Ishikawa (cell line): ENCODE data around the gene NLGN1.

ENCODE experiments used
- CEBPB ChIP-seq: IDR thresholded peaks from 2 replicates; pipeline ENCODE4 v1.6.1; 2012
- CREB1 ChIP-seq: IDR thresholded peaks from 2 replicates; pipeline ENCODE4 v1.6.1; 2012; ENCODE audit warnings: low read depth
- EP300 ChIP-seq: IDR thresholded peaks from 2 replicates; pipeline ENCODE4 v1.6.1; 2012; ENCODE audit warnings: borderline replicate concordance
- FOXM1 ChIP-seq: IDR thresholded peaks from 2 replicates; pipeline ENCODE4 v1.6.1; 2012; ENCODE audit warnings: low read depth, borderline replicate concordance
- RAD21 ChIP-seq: IDR thresholded peaks from 2 replicates; pipeline ENCODE4 v1.6.1; 2012; ENCODE audit warnings: low read depth
- REST ChIP-seq: IDR thresholded peaks from 2 replicates; pipeline ENCODE4 v1.6.1; 2012; ENCODE audit warnings: low read depth, mild to moderate bottlenecking
- TAF1 ChIP-seq: IDR thresholded peaks from 2 replicates; pipeline ENCODE4 v1.6.1; 2012; ENCODE audit warnings: low read depth, mild to moderate bottlenecking
- TCF12 ChIP-seq: IDR thresholded peaks from 2 replicates; pipeline ENCODE4 v1.6.1; 2012; ENCODE audit warnings: low read depth
- TEAD4 ChIP-seq: IDR thresholded peaks from 2 replicates; pipeline ENCODE4 v1.6.1; 2012
- YY1 ChIP-seq: IDR thresholded peaks from 2 replicates; pipeline ENCODE4 v1.6.1; 2012; ENCODE audit warnings: low read depth
- TF ChIP-seq, protein P1 (sequence below): IDR thresholded peaks from 2 replicates; pipeline ENCODE4 v1.6.1; 2012
- TF ChIP-seq, protein P2 (sequence below): IDR thresholded peaks from 2 replicates; pipeline ENCODE4 v1.6.1; 2012

DNA sequence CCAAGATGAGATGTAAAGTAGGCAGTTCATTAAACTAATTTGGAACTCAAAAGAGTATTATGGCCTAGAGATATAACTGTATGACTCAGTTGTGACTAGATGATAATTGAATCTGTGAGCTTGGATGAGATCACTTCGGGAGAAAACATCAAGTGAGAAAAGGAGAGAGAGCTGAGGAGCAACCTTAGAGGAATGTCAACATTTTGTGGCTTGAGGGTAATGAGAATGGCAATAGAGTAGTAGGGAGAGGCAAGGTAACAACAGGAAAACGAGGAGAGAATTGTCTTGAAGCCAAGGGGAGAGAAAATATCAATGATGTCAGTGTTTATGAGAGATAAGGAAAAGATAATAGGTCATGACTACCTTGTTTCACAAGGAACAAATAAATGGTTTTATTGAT is 580.2 kb downstream of the NLGN1 start:
- TF ChIP-seq REST (no peak), TAF1 (no peak), YY1 (no peak), CEBPB (no peak), CREB1 (no peak), EP300 (no peak), TEAD4 (no peak), FOXM1 (no peak), TCF12 (no peak), RAD21 (no peak)
- TF ChIP-seq, protein P1, sequence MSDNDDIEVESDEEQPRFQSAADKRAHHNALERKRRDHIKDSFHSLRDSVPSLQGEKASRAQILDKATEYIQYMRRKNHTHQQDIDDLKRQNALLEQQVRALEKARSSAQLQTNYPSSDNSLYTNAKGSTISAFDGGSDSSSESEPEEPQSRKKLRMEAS, result no peak
- TF ChIP-seq, protein P2, sequence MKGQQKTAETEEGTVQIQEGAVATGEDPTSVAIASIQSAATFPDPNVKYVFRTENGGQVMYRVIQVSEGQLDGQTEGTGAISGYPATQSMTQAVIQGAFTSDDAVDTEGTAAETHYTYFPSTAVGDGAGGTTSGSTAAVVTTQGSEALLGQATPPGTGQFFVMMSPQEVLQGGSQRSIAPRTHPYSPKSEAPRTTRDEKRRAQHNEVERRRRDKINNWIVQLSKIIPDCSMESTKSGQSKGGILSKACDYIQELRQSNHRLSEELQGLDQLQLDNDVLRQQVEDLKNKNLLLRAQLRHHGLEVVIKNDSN, result no peak
